PFSK-1 (cell line): Measurements from ENCODE around the gene CACNA1H.

Experiments used
- SIN3A ChIP-seq: IDR thresholded peaks from 2 replicates; pipeline ENCODE4 v1.6.1; 2012; ENCODE audit warnings: mild to moderate bottlenecking, low read length, moderate library complexity, borderline replicate concordance; ENCODE audit not compliant: insufficient read depth
- TAF1 ChIP-seq: IDR thresholded peaks from 2 replicates; pipeline ENCODE4 v1.6.1; 2012; ENCODE audit warnings: low read length, control low read depth, borderline replicate concordance; ENCODE audit not compliant: insufficient read depth

DNA sequence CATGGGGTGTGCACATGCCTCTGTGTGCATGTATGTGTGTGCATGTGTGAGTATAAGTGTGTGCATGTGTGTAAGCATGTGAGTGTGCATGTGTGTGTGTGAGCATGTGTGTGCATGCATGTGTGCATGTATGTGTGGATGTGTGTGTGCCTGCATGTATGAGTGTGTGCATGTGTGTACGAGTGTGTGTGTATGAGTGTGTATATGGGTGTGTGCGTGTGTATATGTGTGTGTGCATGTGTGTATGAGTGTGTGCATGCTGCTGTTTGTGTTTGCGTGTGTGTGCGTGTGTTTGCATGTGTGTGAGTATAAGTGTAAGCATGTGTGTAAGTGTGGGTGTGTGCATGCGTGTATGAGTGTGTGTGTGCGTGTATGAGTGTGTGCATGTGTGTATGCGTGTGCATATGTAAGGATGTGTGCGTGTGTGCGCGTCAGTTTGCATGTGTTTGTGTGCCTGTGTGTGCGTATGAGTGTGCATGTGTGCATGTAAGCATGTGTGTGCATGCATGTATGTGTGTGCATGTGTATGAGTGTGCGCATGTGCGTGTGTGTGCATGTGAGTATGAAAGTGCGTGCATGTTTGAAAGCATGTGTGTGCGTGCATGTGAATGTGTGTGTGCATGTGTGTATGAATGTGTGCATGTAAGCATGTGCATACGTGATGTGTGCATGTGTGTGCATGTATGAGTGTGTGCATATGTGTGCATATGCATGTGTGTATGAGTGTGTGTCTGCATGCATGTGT lies 111.6 kb downstream of the CACNA1H start:
- no peak for TF ChIP-seq TAF1
- no peak for TF ChIP-seq SIN3A
